Measurements from ENCODE around the gene VAC14. TPM values are rescaled to one million over a fixed set of nuclear protein-coding genes. Genes with fewer than 3 reads are reported as not detected.
A peak's percentile ranks its signal among the peaks of the same experiment; 100 is the strongest.
"Not testable (repeated sequence)": the region's sequence is repeated elsewhere in the genome, so short reads cannot be mapped to it uniquely, and the experiment has no call there.

Gene VAC14
- polyA plus RNA-seq, 3 donors = 16.8 to 27.2 (median 27.2) TPM

DNA sequence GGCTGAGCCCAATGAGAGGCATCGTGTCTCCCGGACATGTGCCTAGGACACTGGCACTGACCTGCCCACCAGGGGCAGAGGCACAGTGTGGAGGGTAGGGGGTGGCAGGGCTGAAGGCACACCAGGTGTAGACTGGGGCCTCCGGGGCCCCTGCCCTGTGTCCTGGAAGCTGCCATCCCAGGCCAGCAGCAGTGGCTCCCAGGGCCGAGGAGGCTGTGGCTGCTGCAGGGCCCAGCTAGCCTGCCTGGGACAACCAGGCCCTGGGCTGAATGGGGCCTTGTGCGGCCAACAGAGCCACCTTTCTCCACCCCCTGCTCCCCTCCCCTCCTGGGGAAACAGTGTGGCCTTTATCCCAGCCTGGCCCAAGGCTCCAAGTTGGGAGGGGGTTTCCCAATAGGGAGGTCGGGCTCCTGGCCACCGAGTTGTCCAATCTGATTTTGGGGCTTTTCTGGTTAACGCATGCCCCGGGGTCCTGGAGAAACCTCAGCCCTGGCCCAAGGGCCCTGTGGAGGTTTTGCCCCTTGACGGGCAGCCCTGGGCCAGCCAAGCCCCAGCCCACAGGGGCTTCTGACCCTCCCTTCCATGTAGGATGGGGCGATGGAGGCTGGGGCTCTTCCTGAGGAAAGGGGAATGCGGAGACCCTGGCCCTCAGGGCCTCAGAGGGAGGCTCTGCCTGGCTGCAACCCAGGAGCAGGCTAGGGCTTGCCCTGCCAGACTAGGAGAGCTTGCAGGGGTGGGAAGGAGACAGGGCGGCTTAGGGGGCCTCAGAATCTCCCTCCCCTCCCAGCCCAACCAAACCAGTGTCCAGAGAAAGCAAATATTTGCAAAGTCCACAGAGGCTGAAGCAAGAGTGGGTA, 119.3 kb downstream of the VAC14 start:
- WGBS, 3 donors = 59 to 78% (median 70%) methylated on average over 13 of the region's 13 CpGs
- H3K27ac ChIP-seq (ENCODE audit: low read depth, low read length) = peak overlapping the region; percentile 2

GRCh38 chr16:70680495-70681381, 120.2 kb downstream of the VAC14 start:
- H3K27ac ChIP-seq (ENCODE audit: low read depth, low read length) = no peak overlapping the region
- WGBS, 3 donors = 63 to 77% (median 69%) methylated on average over 18 of the region's 18 CpGs

GRCh38 chr16:70679671-70680494, 121.1 kb downstream of the VAC14 start:
- WGBS, 3 donors = 72 to 78% (median 74%) methylated on average over 55 to 80 of the region's 80 CpGs
- H3K27ac ChIP-seq (ENCODE audit: low read depth, low read length) = no peak overlapping the region

DNA sequence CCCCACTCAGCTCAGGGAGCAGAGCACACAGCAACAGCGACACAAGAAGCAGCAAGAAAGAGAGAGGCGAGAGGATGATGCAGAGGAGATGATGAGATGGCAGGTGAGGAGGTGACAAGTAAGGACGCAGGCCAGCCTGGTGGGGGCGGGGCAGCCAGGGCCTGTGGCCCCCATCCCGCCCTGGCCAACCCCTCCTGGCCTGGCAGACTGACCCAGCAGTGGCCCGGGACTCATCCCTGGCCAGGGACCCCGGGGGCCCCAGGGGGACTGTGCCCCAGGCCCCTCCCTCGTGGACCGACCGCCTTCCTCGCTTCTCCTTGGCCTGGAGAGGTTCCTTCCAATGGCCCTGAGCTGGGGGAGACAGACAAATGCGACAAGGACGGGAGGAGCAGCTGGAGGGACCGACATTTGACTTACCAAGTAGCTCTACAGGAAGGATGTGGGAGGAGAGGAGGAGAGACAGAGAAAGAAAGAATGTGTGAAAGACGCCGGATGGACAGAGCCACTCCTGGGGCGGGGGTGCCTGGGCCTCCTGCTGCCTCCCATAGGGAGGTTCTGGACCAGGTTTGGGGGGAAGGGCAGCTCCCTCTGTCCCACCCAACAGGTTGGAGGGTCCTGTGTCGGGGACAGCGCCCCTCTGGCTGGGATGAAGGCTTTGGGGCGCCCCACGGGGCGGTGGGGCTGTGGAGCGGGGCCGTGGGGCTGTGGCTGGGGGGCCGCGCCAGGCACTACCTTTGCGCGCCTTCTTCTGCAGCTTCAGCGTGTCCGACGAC, 121.9 kb downstream of the VAC14 start:
- 87 to 90% (median 89%) methylated on average over 29 to 31 of the region's 31 CpGs for WGBS, 3 donors
- no peak overlapping the region for H3K27ac ChIP-seq (ENCODE audit: low read depth, low read length)

- H3K27ac ChIP-seq (ENCODE audit: low read depth, low read length) = no peak overlapping the region
- 94 to 96% (median 95%) methylated on average over 21 to 22 of the region's 22 CpGs for WGBS, 3 donors
Observed at GRCh38 chr16:70678121-70678897, 122.6 kb downstream of the VAC14 start.

DNA sequence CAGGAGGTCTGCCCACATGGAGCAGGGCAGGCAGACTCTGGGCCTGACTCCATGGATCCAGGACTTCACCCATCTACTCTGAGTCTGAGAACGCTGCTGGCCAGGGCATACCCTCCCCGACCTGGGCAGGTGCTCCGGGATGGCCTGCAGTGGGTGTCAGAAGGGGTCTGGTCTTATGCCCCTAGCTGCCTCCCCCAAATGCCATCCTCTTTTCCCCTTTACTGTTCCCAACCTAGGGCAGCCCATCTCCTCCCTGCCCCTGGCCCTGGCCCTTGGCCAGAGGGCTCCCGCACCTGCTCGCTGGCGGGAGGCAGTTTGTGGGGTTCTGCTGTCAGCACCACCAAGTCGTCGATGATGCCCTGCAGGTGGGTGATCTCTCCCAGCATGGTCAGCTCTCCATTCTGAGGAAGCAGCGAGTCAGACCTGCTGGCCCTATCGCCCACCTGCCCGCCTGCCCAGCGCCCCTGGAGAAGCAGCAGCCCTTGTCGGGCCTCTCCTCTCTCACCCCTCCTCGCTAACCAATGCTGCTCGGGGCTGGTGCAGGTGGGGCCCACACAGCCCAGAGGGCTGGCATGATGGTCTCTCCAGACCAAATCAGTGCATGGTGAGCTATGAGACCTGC, 123.3 kb downstream of the VAC14 start:
- H3K27ac ChIP-seq (ENCODE audit: low read depth, low read length) = no peak overlapping the region
- WGBS, 3 donors = 92 to 95% (median 94%) methylated on average over 15 of the region's 15 CpGs

DNA sequence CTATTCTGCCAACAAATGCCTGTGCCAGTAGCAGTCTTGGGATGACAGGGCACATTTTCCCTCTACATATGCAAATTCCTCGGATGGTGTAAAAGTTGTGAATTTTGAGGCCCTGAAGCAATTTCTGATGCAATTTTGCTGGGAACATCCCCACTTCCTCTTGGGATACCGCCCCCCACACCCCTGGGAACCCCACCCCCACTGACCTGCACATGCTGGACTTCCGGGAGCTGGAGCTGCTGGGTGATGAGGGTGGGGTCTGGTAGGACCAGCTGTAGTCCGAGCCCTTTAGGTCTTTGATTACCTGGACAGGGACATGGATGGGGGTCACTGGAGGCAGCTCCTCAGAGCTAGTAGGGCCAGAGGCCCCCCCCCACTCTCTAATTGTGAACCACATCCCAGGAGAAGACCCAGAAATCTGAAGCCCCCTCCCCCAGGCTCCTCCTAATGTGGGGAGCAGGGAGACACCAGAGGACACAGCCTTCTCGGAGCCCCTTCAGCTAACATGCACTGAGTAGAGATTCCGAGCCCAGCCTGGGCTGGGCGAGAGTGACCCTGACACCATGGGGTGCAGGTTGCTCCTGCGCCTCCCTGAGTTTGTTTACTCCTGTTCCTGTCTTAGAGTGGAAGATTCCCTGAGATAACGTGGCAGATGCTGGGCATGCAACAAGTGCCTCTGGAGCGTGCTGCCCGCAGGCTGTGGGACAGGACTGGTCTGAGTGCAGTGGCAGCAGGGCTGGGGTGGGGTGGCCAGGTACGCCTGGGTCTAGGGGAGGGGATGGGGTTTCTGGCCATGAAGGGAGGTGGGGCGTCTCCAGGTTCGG, 124.1 kb downstream of the VAC14 start:
- WGBS, 3 donors = 83 to 91% (median 86%) methylated on average over 14 of the region's 14 CpGs

DNA sequence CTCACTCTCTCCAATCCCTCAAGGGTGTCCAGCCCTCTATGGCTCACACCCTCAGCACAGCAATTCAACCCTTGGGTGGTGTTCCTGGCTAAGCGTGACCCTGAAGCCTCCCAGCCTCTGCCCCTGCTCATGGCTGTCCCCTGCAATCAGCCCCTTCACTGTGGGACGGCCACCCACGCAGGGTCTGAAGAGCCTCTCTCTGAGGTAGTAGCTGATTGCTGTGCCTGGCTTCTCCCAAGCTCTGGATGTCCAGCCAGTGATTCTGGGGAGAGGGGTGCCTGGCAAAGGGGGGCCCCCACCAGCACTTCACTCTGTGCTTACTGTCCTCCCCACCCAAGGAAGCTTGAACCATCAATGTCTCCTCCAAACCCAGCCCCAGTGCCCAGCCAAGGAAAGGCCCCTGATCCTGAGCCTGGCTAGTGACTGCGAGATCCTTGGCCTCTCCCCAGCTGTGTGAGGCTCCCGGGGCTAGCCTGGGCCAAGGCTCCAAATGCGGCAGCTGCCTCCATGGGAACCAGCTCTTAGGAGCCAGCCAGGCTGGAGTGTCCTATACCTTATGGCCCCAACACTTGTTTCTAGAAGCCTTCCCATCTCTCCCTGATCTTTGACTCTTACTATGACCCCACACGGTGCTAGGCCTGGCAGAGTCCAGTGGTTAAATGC, 125.0 kb downstream of the VAC14 start:
- WGBS, 3 donors = 80 to 90% (median 85%) methylated on average over 7 of the region's 7 CpGs
- H3K27ac ChIP-seq (ENCODE audit: low read depth, low read length) = no peak overlapping the region

More for the DNA sequence above, 124.1 kb downstream of the VAC14 start:
- H3K27ac ChIP-seq (ENCODE audit: low read depth, low read length) = no peak overlapping the region

DNA sequence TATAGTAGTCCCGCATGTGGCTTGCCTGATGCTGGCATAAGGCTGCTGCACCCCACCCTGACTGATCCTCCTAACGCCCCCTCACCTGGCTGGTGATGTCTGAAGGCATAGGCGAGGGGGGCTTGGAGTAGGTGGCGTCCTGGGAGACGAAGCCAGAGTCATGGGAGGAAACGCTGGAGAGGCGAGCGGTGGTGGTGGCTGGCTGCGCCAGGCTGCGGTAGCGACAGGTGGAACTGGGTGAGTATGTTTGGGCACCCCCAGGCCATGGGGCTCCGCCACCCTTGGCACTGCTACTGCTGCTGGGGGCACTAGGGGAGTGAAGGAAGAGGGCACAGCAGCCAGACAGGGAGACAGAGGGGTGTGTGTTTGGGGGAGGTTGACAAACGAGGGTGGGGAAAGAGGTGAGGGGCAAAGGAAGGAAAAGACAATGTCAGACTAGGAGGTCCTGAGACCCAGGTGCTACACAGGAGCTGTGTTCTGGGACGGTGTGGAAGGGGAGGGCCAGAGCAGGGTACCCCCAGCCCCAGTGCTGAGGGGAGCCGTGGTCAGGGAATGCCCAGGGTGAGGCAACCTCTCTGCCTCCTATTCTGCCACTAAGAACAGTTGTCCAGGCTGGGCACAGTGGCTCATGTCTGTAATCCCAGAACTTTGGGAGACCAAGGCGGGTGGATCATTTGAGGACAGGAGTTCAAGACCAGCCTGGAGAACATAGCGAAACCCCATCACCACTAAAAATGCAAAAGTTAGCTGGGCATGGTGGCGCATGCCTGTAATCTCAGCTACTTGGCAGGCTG, 126.5 kb downstream of the VAC14 start:
- WGBS, 3 donors = 92 to 94% (median 93%) methylated on average over 18 of the region's 18 CpGs
- no peak overlapping the region for H3K27ac ChIP-seq (ENCODE audit: low read depth, low read length)

DNA sequence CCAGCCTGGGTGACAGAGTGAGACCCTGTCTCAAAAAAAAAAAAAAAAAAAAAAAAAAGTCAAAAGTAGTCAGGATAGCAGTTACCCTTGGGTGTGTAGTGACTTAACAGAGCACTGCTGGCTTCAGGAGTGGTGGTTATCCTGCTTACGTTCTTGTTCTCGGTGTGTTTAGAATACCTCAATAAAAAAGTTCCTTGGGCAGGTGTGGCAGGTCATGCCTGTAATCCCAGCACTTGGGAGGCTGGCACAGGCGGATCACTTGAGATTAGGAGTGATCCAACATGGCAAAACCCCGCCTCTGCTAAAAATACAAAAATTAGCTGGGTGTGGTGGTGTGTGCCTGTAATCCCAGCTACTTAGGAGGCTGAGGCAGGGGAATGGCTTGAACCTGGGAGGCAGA, 130.0 kb downstream of the VAC14 start:
- H3K27ac ChIP-seq (ENCODE audit: low read depth, low read length) = not testable (repeated sequence)
- WGBS, 3 donors = 96 to 98% (median 97%) methylated on average over 4 of the region's 4 CpGs

DNA sequence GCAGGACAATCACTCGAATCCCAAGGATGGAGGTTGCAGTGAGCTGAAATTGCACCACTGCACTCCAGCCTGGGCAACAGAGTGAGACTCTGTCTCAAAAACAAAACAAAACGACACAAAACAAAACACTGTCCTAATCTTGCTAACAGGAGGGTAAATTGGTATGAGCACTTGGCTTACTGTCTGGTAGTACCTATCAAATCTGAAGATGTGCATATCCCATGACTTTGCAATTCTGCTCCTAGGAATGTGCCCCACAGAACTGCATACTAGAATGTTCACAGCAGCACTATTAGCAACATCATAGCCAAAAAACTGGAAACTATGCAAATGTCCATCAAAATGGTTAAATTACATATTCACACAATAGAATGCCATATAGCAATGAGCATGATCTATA, 130.8 kb downstream of the VAC14 start:
- WGBS, 3 donors = 92 to 96% (median 94%) methylated on average over 2 of the region's 2 CpGs
- no peak overlapping the region for H3K27ac ChIP-seq (ENCODE audit: low read depth, low read length)

DNA sequence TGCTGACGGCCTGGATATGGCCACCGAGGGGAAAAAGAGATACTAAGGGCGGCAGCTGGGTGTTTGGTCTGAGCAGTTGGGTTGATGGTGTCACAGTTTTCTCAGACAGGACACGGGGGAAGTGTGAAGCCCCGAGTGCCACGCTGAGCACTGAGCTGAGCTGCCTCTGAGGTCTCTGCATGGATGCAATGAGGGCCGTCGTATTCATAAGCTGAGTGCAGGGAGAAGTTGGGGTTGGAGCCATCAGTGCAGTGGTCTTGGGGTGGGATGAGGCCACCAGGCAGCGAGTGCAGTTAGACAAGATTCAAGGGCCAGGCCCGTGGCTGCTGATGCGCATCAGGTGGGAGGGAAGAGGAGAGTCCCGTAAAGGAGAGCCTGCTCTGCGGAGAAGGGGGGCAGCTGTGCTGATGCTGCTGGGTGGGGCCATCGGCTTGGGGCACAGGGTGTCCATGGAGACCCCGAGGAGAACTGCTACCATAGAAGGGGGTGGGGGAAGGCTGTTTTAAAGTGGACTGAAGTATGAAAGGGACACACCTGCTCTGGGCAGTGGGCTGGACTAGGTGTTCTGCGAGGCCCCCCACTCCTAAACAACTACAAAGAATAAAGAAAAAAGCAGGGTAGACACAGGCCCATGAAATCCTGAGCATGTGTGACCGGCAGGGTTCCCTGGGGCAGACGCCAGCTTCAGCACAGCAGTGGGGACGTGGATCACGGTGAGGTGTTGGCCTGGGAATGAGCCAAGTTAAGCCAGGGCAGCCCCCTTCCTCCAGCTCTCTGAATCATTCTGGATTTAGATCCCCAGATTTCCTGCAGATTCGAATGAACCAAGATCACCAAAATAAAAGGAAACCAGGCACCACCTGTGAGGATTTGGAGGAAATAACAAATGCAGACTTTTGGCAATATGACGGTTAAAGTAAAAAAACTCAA, 134.9 kb downstream of the VAC14 start:
- 87 to 91% (median 89%) methylated on average over 21 to 22 of the region's 22 CpGs for WGBS, 3 donors
- H3K27ac ChIP-seq (ENCODE audit: low read depth, low read length) = no peak overlapping the region

DNA sequence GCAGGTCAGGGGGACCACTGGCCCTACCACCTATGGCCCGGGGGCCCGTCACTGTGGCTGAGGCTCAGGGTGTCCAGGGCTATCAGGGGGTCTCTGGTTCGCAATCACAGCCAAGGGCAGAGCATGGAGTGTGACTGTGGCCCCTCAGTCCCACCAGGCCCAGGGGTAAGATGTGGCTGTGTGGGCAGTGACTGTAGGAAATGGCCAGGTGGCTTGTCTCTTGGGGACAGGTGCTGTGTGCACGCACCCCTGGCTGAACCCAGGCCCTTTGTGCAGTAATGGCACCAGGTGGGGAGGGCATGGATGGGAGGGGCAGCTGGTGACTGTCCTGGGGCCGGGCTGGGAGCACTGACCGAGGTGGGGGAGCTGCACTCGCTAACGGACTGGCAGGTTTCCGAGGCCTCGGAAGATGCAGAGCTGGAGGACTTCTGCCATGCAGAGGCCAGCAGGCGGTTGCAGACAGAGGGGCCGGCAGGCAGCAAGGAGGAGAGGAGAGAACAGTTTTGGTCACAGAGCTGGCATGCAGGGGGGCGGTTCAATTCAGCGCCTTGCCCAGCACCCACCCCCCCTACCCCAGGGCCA, 135.8 kb downstream of the VAC14 start:
- WGBS, 3 donors = 93 to 97% (median 96%) methylated on average over 14 of the region's 14 CpGs
- no peak overlapping the region for H3K27ac ChIP-seq (ENCODE audit: low read depth, low read length)

All from adipose tissue (tissue), 3 donors.